CD4-positive, alpha-beta T cell (primary cell): ENCODE measurements around the gene UBXN7. TPM values are rescaled to one million over a fixed set of nuclear protein-coding genes. Genes with fewer than 3 reads are reported as not detected.
"Not testable (repeated sequence)": the region's sequence is repeated elsewhere in the genome, so short reads cannot be mapped to it uniquely, and the experiment has no call there.

Experiments
- ATAC-seq: fragments of 200-7000 bp; cut with Tn5 transposase; one replicate; pipeline ENCODE4 v1.10.0; 2022; ENCODE audit warnings: mild to moderate bottlenecking; ENCODE audit not compliant: poor library complexity
- CTCF ChIA-PET: fragments of 350-600 bp; sonication (Branson Sonifier 250); formaldehyde crosslinking; loops from one replicate; lab custom pipeline; 2021; ENCODE audit warnings: antibody characterized with exemption, inconsistent platforms; lab: Charles Lee
- POLR2A ChIA-PET: fragments of 350-600 bp; sonication (Branson Sonifier 250); formaldehyde crosslinking; loops from one replicate; lab custom pipeline; 2021; ENCODE audit warnings: antibody characterized with exemption, inconsistent platforms; lab: Charles Lee
- DNase-seq, 14 experiments: peaks; one replicate each; pipeline ENCODE4 v3.0.0-alpha.2; 2013 to 2020; ENCODE audit warnings: mixed read lengths in 2 of 14
- H3K27ac ChIP-seq, 2 donors: one replicate each; pipeline versions ENCODE4 v1.5.1 to v1.7.0; 2013; ENCODE audit warnings: low read length in 2 of 2, low read depth in 1 of 2, mild to moderate bottlenecking in 1 of 2
- H3K27me3 ChIP-seq, 2 experiments: 1 replicate in 1 of 2; 2 replicates in 1 of 2; pipeline versions ENCODE4 v1.6.1 to v1.7.0; 2013; ENCODE audit warnings: low read length in 2 of 2, control low read depth in 1 of 2, mild to moderate bottlenecking in 1 of 2, moderate library complexity in 1 of 2; ENCODE audit not compliant: insufficient read depth in 2 of 2, control insufficient read depth in 1 of 2
- H3K36me3 ChIP-seq: one replicate; pipeline ENCODE4 v1.6.1; 2013; ENCODE audit warnings: low read length, control low read depth; ENCODE audit not compliant: insufficient read depth
- H3K4me1 ChIP-seq: one replicate; pipeline ENCODE4 v1.6.1; 2013; ENCODE audit warnings: low read length, control low read depth; ENCODE audit not compliant: insufficient read depth
- H3K4me3 ChIP-seq: one replicate; pipeline ENCODE4 v1.5.1; 2013; ENCODE audit warnings: mild to moderate bottlenecking, low read length, moderate library complexity
- H3K9me3 ChIP-seq, 2 experiments: 1 replicate in 1 of 2; 2 replicates in 1 of 2; pipeline versions ENCODE4 v1.6.1 to v1.7.0; 2013; ENCODE audit warnings: low read length in 2 of 2, mild to moderate bottlenecking in 2 of 2, control low read depth in 1 of 2, moderate library complexity in 1 of 2; ENCODE audit not compliant: control insufficient read depth in 1 of 2, insufficient read depth in 1 of 2
- H3K27ac Mint-ChIP-seq: one replicate; pipeline ENCODE4 v1.8.0; 2020; ENCODE audit warnings: mixed read lengths
- H3K27me3 Mint-ChIP-seq: one replicate; pipeline ENCODE4 v1.8.0; 2021; ENCODE audit warnings: mixed read lengths
- H3K36me3 Mint-ChIP-seq: one replicate; pipeline ENCODE4 v1.8.0; 2021; ENCODE audit warnings: low read depth, mixed read lengths
- H3K4me1 Mint-ChIP-seq: one replicate; pipeline ENCODE4 v1.8.0; 2021; ENCODE audit warnings: low read depth, mixed read lengths
- H3K4me3 Mint-ChIP-seq: one replicate; pipeline ENCODE4 v1.8.0; 2020; ENCODE audit warnings: mild to moderate bottlenecking, mixed read lengths
- H3K9me3 Mint-ChIP-seq: one replicate; pipeline ENCODE4 v1.8.0; 2020; ENCODE audit warnings: mixed read lengths
- intact Hi-C, 2 experiments: fragments of 100-400 bp; cut with DNase I in 1 of 2; cut with micrococcal nuclease in 1 of 2; formaldehyde crosslinking; loops; one replicate each; pipeline versions ENCODE4 v1.15.1 to v1.9.0; 2023 to 2025; cut with DNase I, micrococcal nuclease
- total RNA-seq, 174 experiments: library from RNA in 2 of 174; stranded (reverse) in 2 of 174; gene quantifications; one replicate each; pipeline ENCODE4 v1.2.3 and lab custom pipeline; 2021 to 2026
- TF ChIP-seq, protein P1 (sequence below): fragments of 200-600 bp; IDR thresholded peaks from one replicate; pipeline ENCODE4 v1.8.0; 2022; ENCODE audit warnings: antibody characterized with exemption, mild to moderate bottlenecking

Gene UBXN7
- total RNA-seq, 2 experiments from 2014 or later, result 75.3 to 83.6 TPM

DNA sequence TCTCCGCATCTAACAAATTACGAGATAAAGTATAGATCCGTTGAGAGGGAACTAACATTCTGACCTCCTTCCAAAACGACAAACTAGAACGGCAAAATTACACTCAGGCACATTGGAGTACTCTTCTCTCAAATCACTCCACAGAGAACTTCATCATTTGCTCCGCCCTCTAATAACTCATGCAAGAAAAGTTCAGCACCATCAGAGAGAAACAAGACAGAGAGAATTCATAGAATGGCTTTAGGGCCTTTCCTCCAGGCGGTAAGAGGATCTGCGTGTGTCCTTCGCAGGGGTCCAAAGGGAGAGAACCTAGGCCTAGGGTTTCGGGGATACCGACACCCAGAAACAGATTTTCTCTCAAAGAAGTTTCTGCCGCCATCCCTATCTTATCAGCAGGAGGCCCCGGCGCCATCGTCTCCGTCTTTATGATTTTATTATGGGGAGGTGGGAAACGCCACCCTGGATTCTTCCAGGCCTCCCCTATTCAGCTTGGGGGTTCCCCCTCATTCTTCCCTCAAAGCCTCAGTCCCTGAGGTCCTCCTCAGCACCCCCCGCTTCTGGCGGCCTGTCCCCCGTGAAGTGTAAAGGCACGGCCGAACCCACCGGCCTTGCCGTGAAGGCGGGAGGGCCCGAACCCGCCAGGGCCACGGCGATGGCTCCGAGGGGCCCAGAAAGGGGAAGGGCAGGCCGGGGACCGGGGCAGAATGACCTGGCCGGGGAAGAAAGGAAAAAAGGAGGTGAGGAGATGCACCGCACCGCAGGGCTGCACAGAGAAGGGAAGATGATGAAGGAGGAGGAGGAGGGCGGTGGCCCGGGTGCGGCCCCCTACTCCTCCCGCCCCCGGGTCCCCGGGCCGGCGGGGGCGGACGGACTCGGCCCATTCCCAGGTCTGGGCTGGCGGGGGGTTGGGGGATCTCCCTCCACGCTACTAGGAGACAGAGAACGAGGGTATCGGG lies 768 bp downstream of the UBXN7 start:
- Histone ChIP-seq H3K27ac (peak overlapping the region; percentile 83 to 87), H3K9me3 (no peaks in the 10 kb centered on the region), H3K4me1 (peaks cover 17% of the 10 kb centered on the region), H3K4me3 (peak overlapping the region; percentile 98), H3K36me3 (peaks cover 10% of the 10 kb centered on the region), H3K27me3 (no peaks in the 10 kb centered on the region)
- H3K4me1 Mint-ChIP-seq, result peaks cover 26% of the 10 kb centered on the region
- ChIA-PET POLR2A (interaction anchor here (0.6 to 2.2 kb wide), 13 partner anchors 9 to 511 kb away, joined by 3 to 29 read pairs (median 4); partner anchors contain the start of genes DYNLT2B, FBXO45, NCBP2 and RNF168), CTCF (interaction anchor here (1.2 kb wide), 1 partner anchor 9 kb away, joined by 3 read pairs; no protein-coding TSS in a partner anchor)
- H3K4me3 Mint-ChIP-seq, result peak overlapping the region; percentile 84
- TF ChIP-seq, protein P1, sequence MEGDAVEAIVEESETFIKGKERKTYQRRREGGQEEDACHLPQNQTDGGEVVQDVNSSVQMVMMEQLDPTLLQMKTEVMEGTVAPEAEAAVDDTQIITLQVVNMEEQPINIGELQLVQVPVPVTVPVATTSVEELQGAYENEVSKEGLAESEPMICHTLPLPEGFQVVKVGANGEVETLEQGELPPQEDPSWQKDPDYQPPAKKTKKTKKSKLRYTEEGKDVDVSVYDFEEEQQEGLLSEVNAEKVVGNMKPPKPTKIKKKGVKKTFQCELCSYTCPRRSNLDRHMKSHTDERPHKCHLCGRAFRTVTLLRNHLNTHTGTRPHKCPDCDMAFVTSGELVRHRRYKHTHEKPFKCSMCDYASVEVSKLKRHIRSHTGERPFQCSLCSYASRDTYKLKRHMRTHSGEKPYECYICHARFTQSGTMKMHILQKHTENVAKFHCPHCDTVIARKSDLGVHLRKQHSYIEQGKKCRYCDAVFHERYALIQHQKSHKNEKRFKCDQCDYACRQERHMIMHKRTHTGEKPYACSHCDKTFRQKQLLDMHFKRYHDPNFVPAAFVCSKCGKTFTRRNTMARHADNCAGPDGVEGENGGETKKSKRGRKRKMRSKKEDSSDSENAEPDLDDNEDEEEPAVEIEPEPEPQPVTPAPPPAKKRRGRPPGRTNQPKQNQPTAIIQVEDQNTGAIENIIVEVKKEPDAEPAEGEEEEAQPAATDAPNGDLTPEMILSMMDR, result no peak
- no peaks in the 10 kb centered on the region for H3K9me3 Mint-ChIP-seq
- peaks cover 37% of the 10 kb centered on the region for H3K36me3 Mint-ChIP-seq
- H3K27me3 Mint-ChIP-seq, result no peaks in the 10 kb centered on the region
- intact Hi-C loops, result loop anchor here (1.0 to 10.0 kb wide), 4 partner anchors 71 to 283 kb away; partner anchors contain the start of genes RNF168 (in 2 of the 2), CEP19 (in 1 of the 2), FBXO45 (in 1 of the 2) and PIGX (in 1 of the 2)
- peak overlapping the region; percentile 96 for H3K27ac Mint-ChIP-seq
- DNase-seq (peak in 10 of 14 experiments; percentile 3 to 60 (median 14)), ATAC-seq (peak; percentile 10)

DNA sequence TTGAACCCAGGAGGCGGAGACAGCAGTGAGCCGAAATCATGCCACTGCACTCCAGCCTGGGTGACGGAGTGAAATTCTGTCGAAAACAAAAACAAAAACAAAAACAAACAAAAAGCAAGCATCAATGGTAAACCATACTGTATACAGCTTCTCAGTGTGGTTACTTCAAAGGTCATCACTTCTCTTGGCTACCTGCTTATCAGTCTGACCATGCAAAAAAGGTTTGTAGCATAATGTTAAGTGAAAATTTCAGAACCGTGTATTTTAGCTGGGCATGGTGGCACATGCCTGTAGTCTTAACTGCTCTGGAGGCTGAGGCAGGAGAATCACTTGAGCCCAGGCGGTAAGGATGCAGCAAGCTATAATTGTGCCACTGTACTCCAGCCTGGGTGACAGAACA lies 4.2 kb downstream of the UBXN7 start:
- Histone ChIP-seq H3K27me3 (no peaks in the 10 kb centered on the region), H3K4me1 (peaks cover 25% of the 10 kb centered on the region), H3K27ac (no peak overlapping the region), H3K36me3 (peaks cover 18% of the 10 kb centered on the region), H3K4me3 (no peak overlapping the region), H3K9me3 (no peaks in the 10 kb centered on the region)
- H3K27me3 Mint-ChIP-seq, result no peaks in the 10 kb centered on the region
- no peak overlapping the region for H3K27ac Mint-ChIP-seq
- intact Hi-C loops, result no loop called here
- peak overlapping the region; percentile 25 for H3K4me3 Mint-ChIP-seq
- no peak for DNase-seq
- CTCF ChIA-PET, result no interaction called here
- peaks cover 49% of the 10 kb centered on the region for H3K4me1 Mint-ChIP-seq
- TF ChIP-seq, protein P1, result no peak
- no peaks in the 10 kb centered on the region for H3K9me3 Mint-ChIP-seq
- POLR2A ChIA-PET, result no interaction called here
- no peak for ATAC-seq
- H3K36me3 Mint-ChIP-seq, result peaks cover 56% of the 10 kb centered on the region

DNA sequence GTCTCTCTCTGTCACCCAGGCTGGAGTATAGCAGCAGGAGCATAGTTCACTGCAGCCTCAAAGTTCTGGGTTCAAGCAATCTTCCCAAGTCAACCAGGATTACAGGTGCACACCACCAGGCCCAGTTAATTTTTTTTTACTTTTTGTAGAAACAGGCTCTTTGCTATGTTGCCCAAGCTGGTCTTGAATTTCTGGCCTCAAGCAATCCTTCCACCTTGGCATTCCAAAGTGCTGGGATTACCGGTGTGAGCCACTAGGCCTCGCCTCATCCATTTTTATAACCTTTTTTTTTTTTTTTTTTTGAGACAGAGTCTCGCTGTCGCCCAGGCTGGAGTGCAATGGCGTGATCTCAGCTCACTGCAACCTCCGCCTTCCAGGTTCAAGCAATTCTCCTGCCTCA lies 7.8 kb downstream of the UBXN7 start:
- peaks cover 46% of the 10 kb centered on the region for H3K36me3 Mint-ChIP-seq
- H3K36me3 ChIP-seq, result peaks cover 18% of the 10 kb centered on the region
- H3K27me3 ChIP-seq, H3K4me3 Mint-ChIP-seq, H3K9me3 Mint-ChIP-seq, H3K27ac Mint-ChIP-seq, intact Hi-C loops, ATAC-seq, H3K27ac ChIP-seq, H3K9me3 ChIP-seq, H3K27me3 Mint-ChIP-seq, CTCF ChIA-PET, H3K4me3 ChIP-seq, DNase-seq: not testable (repeated sequence)
- H3K4me1 ChIP-seq, result peaks cover 33% of the 10 kb centered on the region
- H3K4me1 Mint-ChIP-seq, result peaks cover 57% of the 10 kb centered on the region
- POLR2A ChIA-PET, result interaction anchor here (0.7 kb wide), 1 partner anchor 46 kb away, joined by 3 read pairs; no protein-coding TSS in a partner anchor
